ENCODE results near the gene PKD1. TPM values are rescaled to one million over a fixed set of nuclear protein-coding genes. Genes with fewer than 3 reads are reported as not detected.

Gene PKD1
- total RNA-seq, 4 donors from 2014 or later, result 181 to 492 (median 352) TPM

DNA sequence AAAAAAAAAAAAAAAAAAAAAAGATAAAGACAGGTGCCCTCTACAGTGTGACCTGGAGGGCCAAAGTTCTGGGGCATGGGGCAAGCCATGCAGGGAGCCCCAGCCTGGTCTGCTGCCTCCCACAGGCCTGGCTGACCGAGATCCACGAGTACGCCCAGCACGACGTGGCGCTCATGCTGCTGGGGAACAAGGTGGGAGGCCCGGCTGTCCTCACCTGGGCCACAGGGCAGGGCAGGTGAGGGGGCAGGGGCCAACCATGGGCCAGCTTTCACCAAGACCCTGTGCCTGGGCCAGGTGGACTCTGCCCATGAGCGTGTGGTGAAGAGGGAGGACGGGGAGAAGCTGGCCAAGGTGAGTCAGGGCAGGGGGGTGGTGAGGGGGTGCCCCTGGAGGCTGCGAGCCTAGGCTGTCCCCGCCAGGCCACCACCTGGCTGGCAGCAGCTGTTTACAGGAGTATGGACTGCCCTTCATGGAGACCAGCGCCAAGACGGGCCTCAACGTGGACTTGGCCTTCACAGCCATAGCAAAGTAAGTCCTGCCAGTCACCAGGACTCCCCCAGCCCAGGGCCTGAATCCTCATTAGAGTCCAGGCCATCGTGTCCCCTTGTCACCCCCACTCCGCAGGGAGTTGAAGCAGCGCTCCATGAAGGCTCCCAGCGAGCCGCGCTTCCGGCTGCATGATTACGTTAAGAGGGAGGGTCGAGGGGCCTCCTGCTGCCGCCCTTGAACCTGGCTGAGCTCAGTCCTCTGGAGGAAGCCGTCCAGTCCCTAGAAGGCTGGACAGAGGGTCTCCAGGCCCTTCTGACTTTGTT is 17.2 kb upstream of the PKD1 start:
- peak in 1 of 2 donors; percentile 5 for TF ChIP-seq POLR2A (IDR thresholded peaks at IDR 0.05)
- TF ChIP-seq EP300 (IDR thresholded peaks at IDR 0.05), result no peak
- 20% methylated on average over 2 of the region's 25 CpGs; no CpG with 5 or more reads in 1 of the 2 donors for WGBS, 2 donors (ENCODE audit: low coverage in 1 of 2)
- H3K9me3 ChIP-seq, result no peaks in the 10 kb centered on the region
- ATAC-seq, result no peak
- peak overlapping the region; percentile 28 to 77 for H3K4me3 ChIP-seq
- H3K36me3 ChIP-seq, result peaks cover 0 to 11% of the 10 kb centered on the region in 2 donors
- H3K4me1 ChIP-seq, result peaks cover 5 to 90% (median 69%) of the 10 kb centered on the region in 3 donors
- no peaks in the 10 kb centered on the region for H3K27me3 ChIP-seq
- peak overlapping the region; percentile 20 to 94 (median 83) for H3K27ac ChIP-seq

DNA sequence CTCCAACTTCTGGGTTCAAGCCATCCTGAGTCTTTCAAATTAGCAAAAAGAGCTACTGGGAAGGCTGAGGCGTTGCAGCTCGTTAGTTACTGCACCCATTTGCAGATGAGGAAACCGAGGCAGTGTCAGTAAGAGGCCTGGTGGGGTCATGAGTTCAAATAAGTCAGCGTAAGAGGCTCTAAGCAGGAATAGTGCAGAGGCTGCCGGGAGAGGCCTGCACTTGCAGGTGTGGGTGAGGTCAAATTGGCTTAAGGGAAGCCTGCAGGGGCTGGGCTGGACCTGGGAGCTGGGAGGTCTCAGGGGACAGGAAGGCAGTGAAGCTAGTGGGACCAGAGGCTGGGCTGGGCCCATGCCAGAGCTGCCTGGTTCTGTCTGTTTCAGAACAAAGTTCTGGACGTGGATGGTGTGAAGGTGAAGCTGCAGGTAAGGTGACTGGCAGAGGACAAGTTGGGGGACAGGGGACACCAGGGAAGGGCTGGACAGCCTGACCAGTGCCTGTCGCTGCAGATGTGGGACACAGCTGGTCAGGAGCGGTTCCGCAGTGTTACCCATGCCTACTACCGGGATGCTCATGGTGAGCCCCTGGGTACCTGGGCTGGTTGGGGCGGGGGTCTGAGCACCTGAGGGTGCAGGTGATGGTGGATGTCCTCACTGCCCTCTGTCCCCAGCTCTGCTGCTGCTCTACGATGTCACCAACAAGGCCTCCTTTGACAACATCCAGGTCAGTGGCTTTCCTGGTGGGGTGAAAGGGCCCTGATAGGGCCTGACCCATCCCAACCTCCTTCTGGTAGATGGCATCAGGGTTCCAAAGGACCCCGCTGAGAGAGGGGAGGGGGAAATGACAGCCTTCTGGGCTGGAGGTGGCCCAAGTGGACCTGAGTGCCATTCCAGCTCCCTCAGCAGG is 15.7 kb upstream of the PKD1 start:
- H3K27me3 ChIP-seq, result no peaks in the 10 kb centered on the region
- H3K4me1 ChIP-seq, result peaks cover 5 to 81% (median 57%) of the 10 kb centered on the region in 3 donors

DNA sequence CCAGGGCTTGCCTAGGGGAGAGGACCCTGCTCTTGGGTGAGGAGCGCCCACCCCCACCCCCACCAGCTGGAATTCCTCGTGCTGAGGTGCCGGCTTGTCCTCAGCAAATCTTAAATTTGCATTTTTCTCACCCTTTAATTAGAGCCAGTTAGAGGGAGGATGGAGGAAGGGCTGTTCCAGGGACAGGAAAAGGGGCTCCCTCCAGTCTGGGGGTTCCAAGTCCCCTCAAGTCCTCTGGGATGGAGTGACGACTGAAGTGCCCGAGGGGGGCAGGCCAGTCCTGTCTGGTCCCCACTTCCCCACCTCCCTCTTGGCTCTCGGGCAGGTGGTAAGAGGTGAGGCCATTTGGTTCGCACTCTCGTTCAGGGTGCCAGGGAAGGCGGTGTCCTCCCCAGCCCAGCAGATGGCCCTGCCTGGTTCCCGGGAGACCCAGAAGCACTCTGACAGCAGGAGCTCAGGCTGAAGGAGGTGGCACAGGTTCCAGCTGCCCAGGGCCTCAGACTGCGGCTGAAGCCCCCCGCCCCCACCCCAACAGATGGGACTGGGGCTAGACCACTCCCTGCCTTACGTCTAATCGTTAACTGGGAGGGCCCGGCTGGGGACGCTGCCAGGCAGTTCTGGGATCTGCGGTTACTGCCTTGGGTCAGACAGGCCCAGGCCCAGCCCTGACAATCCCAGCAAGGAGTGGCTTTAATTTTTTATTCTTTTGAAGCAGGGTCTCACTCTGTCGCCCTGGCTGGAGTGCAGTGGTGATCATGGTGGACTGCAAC is 14.9 kb upstream of the PKD1 start:
- H3K36me3 ChIP-seq, result peaks cover 0 to 11% of the 10 kb centered on the region in 2 donors
- no peak overlapping the region for H3K4me3 ChIP-seq
- peaks cover 5 to 77% (median 55%) of the 10 kb centered on the region in 3 donors for H3K4me1 ChIP-seq
- H3K27ac ChIP-seq, result peak overlapping the region in 2 of 4 donors; percentile 31 to 94
- ATAC-seq, result no peak
- no peaks in the 10 kb centered on the region for H3K9me3 ChIP-seq
- TF ChIP-seq EP300 (IDR thresholded peaks at IDR 0.05) (no peak), POLR2A (IDR thresholded peaks at IDR 0.05) (no peak), POLR2AphosphoS5 (IDR thresholded peaks at IDR 0.05) (no peak)
- TF ChIP-seq, protein P1, sequence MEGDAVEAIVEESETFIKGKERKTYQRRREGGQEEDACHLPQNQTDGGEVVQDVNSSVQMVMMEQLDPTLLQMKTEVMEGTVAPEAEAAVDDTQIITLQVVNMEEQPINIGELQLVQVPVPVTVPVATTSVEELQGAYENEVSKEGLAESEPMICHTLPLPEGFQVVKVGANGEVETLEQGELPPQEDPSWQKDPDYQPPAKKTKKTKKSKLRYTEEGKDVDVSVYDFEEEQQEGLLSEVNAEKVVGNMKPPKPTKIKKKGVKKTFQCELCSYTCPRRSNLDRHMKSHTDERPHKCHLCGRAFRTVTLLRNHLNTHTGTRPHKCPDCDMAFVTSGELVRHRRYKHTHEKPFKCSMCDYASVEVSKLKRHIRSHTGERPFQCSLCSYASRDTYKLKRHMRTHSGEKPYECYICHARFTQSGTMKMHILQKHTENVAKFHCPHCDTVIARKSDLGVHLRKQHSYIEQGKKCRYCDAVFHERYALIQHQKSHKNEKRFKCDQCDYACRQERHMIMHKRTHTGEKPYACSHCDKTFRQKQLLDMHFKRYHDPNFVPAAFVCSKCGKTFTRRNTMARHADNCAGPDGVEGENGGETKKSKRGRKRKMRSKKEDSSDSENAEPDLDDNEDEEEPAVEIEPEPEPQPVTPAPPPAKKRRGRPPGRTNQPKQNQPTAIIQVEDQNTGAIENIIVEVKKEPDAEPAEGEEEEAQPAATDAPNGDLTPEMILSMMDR (IDR thresholded peaks at IDR 0.05), result no peak
- no peaks in the 10 kb centered on the region for H3K27me3 ChIP-seq
- WGBS, 2 donors (ENCODE audit: low coverage in 1 of 2), result 45% methylated on average over 4 of the region's 18 CpGs; no CpG with 5 or more reads in 1 of the 2 donors

More for the DNA sequence above, 15.7 kb upstream of the PKD1 start:
- Histone ChIP-seq H3K4me3 (no peak overlapping the region), H3K36me3 (peaks cover 0 to 11% of the 10 kb centered on the region in 2 donors), H3K9me3 (no peaks in the 10 kb centered on the region), H3K27ac (peak overlapping the region in 3 of 4 donors; percentile 16 to 94 (median 31))
- 71 to 89% methylated on average over 2 to 4 of the region's 13 CpGs for WGBS, 2 donors (ENCODE audit: low coverage in 1 of 2)
- ATAC-seq, result no peak
- TF ChIP-seq POLR2A (IDR thresholded peaks at IDR 0.05), result no peak
- TF ChIP-seq POLR2AphosphoS5 (IDR thresholded peaks at IDR 0.05), result no peak
- TF ChIP-seq, protein P1 (IDR thresholded peaks at IDR 0.05), result no peak
- no peak for TF ChIP-seq EP300 (IDR thresholded peaks at IDR 0.05)

DNA sequence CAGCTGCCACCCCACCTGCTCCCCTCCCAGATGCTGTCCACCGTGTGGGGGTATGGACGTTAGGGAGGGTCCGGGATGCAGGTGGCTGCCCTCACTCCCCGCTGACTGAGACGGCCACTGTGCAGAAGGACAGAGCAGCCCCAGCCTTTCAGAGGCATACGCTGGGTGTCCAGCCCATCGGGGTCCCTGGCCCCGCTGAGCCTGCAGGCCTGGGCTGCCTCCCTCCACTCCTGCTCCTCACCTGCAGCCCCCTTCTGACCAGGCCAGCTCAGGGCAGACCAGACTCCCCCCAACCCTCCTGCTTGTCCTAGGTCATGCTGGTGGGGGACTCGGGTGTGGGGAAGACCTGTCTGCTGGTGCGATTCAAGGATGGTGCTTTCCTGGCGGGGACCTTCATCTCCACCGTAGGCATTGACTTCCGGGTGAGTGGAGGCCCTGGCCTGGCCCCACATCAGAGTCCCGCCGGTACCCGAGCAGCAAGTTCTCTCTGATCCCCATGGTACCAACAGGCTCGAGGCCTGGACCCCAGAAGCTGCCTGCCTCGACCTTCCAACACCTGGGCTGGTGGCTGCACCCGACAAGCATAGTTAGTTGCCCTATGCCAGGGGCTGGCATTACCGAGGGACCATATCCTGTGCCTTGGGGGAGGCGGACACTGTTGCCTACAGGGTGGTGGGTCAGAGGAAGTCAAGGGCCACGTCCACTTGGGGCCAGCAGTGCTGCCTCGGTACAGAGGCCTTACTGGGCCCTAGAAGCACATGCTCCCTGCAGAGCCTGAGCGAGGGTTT is 14.1 kb upstream of the PKD1 start:
- Histone ChIP-seq H3K4me1 (peaks cover 5 to 75% (median 55%) of the 10 kb centered on the region in 3 donors), H3K9me3 (no peaks in the 10 kb centered on the region), H3K36me3 (peaks cover 0 to 11% of the 10 kb centered on the region in 2 donors), H3K27me3 (no peaks in the 10 kb centered on the region), H3K27ac (no peak overlapping the region), H3K4me3 (no peak overlapping the region)
- TF ChIP-seq POLR2AphosphoS5 (IDR thresholded peaks at IDR 0.05) (no peak), EP300 (IDR thresholded peaks at IDR 0.05) (no peak), POLR2A (IDR thresholded peaks at IDR 0.05) (no peak)
- TF ChIP-seq, protein P1 (IDR thresholded peaks at IDR 0.05), result no peak
- WGBS, 2 donors (ENCODE audit: low coverage in 1 of 2), result 78% methylated on average over 3 of the region's 24 CpGs; no CpG with 5 or more reads in 1 of the 2 donors
- no peak for ATAC-seq
